ENCODE data around the gene ADORA2B.

DNA sequence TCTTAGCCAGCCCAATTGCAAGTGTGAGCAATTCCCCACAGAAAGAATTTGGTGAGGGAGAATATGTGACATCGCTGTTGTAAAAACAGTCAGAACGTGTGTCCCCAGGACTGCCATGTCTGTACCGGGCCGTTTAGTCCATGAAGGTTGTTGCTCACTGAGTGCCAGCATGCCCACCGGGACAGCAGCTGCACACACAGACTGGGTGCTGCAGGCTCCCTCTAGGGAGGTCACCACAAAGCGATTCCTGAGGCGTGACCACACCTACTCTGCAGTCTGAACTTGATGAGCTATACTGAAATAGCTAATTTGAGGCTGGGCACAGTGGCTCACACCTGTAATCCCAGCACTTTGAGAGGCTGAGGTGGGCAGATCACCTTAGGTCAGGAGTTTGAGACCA, 44.1 kb upstream of the ADORA2B start:
- TF ChIP-seq, protein P1, sequence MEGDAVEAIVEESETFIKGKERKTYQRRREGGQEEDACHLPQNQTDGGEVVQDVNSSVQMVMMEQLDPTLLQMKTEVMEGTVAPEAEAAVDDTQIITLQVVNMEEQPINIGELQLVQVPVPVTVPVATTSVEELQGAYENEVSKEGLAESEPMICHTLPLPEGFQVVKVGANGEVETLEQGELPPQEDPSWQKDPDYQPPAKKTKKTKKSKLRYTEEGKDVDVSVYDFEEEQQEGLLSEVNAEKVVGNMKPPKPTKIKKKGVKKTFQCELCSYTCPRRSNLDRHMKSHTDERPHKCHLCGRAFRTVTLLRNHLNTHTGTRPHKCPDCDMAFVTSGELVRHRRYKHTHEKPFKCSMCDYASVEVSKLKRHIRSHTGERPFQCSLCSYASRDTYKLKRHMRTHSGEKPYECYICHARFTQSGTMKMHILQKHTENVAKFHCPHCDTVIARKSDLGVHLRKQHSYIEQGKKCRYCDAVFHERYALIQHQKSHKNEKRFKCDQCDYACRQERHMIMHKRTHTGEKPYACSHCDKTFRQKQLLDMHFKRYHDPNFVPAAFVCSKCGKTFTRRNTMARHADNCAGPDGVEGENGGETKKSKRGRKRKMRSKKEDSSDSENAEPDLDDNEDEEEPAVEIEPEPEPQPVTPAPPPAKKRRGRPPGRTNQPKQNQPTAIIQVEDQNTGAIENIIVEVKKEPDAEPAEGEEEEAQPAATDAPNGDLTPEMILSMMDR (IDR thresholded peaks at IDR 0.05) = no peak
- no peak for TF ChIP-seq POLR2AphosphoS5 (IDR thresholded peaks at IDR 0.05)
- no peak for TF ChIP-seq POLR2A (IDR thresholded peaks at IDR 0.05)
- no peak for TF ChIP-seq EP300 (IDR thresholded peaks at IDR 0.05)
